ENCODE results near the gene PGAM2. TPM values are rescaled to one million over a fixed set of nuclear protein-coding genes. Genes with fewer than 3 reads are reported as not detected.

The PGAM2 gene
- total RNA-seq, 1 experiment from 2014 or later = 0.27 TPM

DNA sequence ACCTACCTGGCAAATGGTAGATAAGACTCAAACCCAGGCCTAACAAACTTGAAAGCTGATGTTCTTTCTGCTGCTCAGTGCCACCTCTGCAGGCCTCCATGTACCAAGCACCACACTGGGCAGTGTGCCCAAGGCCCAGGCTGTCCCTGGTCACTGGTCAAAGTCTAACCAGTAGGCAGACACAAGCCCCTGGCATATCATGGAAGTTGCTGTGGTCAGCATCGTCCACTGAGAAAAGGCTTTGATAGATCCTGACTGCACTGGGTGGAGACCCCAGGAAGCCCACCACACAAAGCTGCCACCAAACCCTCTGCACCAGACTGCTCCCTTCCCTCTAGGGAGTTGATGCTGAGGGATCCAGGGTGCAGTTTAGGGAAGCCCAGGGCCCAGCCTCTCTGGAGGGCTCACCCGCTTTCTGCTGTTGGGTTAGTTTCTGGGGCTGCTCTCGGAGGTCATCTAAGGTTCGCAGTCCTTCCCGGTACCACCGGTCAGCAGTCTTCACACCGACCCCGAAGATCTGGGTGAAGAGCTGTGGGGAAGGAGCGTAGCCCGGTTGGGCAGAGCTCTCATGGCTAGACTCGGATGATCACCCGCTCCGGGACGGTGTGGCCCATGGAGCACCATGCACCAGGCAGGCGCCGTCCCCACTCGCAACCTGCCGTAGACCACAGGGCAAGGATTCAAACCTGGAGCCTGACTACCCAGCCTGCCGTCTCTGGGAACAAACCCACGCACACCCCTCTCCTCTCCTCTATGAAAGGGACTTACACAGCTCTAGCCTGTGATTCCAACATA is 10.9 kb upstream of the PGAM2 start:
- no peaks in the 10 kb centered on the region for H3K9me3 ChIP-seq (ENCODE audit: control insufficient read depth in 1 of 2, insufficient read depth in 1 of 2, low read depth in 1 of 2, low read length in 2 of 2)
- peaks cover 10% of the 10 kb centered on the region for H3K79me2 ChIP-seq (ENCODE audit: insufficient read depth, low read length)
- H3K4me3 ChIP-seq (replicated peaks in 1 of 2; ENCODE audit: low read depth in 1 of 2, low read length in 2 of 2) = no peak overlapping the region
- no peaks in the 10 kb centered on the region for H4K20me1 ChIP-seq (ENCODE audit: insufficient read depth)
- ChIA-PET POLR2A (interaction anchor here (0.7 kb wide), 1 partner anchor 40 kb away, joined by 3 read pairs; no protein-coding TSS in a partner anchor), CTCF (no interaction called here), RAD21 (ENCODE audit: low non-redundant PET in 1 of 2, low total read pairs in 2 of 2, uncharacterized antibody in 2 of 2, unreplicated experiment in 2 of 2) (no interaction called here)
- H3K27ac ChIP-seq (ENCODE audit: low read depth, low read length) = no peak overlapping the region
- no peaks in the 10 kb centered on the region for H3K9me2 ChIP-seq (ENCODE audit: insufficient read depth)
- intact Hi-C loops (cut with micrococcal nuclease) = no loop called here
- DNase-seq (ENCODE audit: low read depth, low spot score) (no peak), ATAC-seq (no peak)
- TF ChIP-seq YY1 (IDR thresholded peaks at IDR 0.05; ENCODE audit: extremely low read depth, insufficient replicate concordance, low read depth, low read length) (no peak), EZH2phosphoT487 (IDR thresholded peaks at IDR 0.05; ENCODE audit: borderline replicate concordance) (no peak), ZFX (IDR thresholded peaks at IDR 0.05) (no peak), JUND (IDR thresholded peaks at IDR 0.05) (no peak), EZH2 (IDR thresholded peaks at IDR 0.05) (no peak), ELF1 (IDR thresholded peaks at IDR 0.05; ENCODE audit: borderline replicate concordance, low read depth) (no peak), EGR1 (IDR thresholded peaks at IDR 0.05; ENCODE audit: low read depth) (no peak)
- TF ChIP-seq, protein P1, sequence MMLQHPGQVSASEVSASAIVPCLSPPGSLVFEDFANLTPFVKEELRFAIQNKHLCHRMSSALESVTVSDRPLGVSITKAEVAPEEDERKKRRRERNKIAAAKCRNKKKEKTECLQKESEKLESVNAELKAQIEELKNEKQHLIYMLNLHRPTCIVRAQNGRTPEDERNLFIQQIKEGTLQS (IDR thresholded peaks at IDR 0.05) = no peak
- TF ChIP-seq, protein P2, sequence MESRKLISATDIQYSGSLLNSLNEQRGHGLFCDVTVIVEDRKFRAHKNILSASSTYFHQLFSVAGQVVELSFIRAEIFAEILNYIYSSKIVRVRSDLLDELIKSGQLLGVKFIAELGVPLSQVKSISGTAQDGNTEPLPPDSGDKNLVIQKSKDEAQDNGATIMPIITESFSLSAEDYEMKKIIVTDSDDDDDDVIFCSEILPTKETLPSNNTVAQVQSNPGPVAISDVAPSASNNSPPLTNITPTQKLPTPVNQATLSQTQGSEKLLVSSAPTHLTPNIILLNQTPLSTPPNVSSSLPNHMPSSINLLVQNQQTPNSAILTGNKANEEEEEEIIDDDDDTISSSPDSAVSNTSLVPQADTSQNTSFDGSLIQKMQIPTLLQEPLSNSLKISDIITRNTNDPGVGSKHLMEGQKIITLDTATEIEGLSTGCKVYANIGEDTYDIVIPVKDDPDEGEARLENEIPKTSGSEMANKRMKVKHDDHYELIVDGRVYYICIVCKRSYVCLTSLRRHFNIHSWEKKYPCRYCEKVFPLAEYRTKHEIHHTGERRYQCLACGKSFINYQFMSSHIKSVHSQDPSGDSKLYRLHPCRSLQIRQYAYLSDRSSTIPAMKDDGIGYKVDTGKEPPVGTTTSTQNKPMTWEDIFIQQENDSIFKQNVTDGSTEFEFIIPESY (IDR thresholded peaks at IDR 0.05; ENCODE audit: extremely low read depth, insufficient replicate concordance, low read length) = no peak
- TF ChIP-seq, protein P3, sequence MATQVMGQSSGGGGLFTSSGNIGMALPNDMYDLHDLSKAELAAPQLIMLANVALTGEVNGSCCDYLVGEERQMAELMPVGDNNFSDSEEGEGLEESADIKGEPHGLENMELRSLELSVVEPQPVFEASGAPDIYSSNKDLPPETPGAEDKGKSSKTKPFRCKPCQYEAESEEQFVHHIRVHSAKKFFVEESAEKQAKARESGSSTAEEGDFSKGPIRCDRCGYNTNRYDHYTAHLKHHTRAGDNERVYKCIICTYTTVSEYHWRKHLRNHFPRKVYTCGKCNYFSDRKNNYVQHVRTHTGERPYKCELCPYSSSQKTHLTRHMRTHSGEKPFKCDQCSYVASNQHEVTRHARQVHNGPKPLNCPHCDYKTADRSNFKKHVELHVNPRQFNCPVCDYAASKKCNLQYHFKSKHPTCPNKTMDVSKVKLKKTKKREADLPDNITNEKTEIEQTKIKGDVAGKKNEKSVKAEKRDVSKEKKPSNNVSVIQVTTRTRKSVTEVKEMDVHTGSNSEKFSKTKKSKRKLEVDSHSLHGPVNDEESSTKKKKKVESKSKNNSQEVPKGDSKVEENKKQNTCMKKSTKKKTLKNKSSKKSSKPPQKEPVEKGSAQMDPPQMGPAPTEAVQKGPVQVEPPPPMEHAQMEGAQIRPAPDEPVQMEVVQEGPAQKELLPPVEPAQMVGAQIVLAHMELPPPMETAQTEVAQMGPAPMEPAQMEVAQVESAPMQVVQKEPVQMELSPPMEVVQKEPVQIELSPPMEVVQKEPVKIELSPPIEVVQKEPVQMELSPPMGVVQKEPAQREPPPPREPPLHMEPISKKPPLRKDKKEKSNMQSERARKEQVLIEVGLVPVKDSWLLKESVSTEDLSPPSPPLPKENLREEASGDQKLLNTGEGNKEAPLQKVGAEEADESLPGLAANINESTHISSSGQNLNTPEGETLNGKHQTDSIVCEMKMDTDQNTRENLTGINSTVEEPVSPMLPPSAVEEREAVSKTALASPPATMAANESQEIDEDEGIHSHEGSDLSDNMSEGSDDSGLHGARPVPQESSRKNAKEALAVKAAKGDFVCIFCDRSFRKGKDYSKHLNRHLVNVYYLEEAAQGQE (IDR thresholded peaks at IDR 0.05; ENCODE audit: low read depth) = no peak
- TF ChIP-seq, protein P4, sequence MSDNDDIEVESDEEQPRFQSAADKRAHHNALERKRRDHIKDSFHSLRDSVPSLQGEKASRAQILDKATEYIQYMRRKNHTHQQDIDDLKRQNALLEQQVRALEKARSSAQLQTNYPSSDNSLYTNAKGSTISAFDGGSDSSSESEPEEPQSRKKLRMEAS (IDR thresholded peaks at IDR 0.05) = no peak
- TF ChIP-seq, protein P5, sequence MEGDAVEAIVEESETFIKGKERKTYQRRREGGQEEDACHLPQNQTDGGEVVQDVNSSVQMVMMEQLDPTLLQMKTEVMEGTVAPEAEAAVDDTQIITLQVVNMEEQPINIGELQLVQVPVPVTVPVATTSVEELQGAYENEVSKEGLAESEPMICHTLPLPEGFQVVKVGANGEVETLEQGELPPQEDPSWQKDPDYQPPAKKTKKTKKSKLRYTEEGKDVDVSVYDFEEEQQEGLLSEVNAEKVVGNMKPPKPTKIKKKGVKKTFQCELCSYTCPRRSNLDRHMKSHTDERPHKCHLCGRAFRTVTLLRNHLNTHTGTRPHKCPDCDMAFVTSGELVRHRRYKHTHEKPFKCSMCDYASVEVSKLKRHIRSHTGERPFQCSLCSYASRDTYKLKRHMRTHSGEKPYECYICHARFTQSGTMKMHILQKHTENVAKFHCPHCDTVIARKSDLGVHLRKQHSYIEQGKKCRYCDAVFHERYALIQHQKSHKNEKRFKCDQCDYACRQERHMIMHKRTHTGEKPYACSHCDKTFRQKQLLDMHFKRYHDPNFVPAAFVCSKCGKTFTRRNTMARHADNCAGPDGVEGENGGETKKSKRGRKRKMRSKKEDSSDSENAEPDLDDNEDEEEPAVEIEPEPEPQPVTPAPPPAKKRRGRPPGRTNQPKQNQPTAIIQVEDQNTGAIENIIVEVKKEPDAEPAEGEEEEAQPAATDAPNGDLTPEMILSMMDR (IDR thresholded peaks at IDR 0.05 in 2 of 3, conservative IDR thresholded peaks at IDR 0.05 in 1 of 3; ENCODE audit: borderline replicate concordance in 1 of 3, insufficient read depth in 1 of 3, low read depth in 2 of 3, low read length in 2 of 3) = no peak
- H3K4me1 ChIP-seq (ENCODE audit: control insufficient read depth in 1 of 2, insufficient read depth in 2 of 2, low read length in 2 of 2) = peaks cover 8 to 33% of the 10 kb centered on the region in 2 experiments
- H3K36me3 ChIP-seq (ENCODE audit: control insufficient read depth in 1 of 2, insufficient read depth in 2 of 2, low read length in 2 of 2) = peaks cover 25 to 33% of the 10 kb centered on the region in 2 experiments; a peak in 3 of 4 replicates
- H3K9ac ChIP-seq (ENCODE audit: low read length) = no peak overlapping the region
- no TSS peak for BruUV-seq (replicated peaks)
- H2AFZ ChIP-seq (ENCODE audit: low read depth, low read length, poor library complexity, severe bottlenecking) = no peak overlapping the region
- H3K4me2 ChIP-seq (ENCODE audit: low read length) = no peak overlapping the region
- H3K27me3 ChIP-seq (ENCODE audit: insufficient read depth, low read length) = no peaks in the 10 kb centered on the region

Data from HCT116 (cell line).